ENCODE results near the gene ADPGK.
A peak's percentile ranks its signal among the peaks of the same experiment; 100 is the strongest.

- TF ChIP-seq CTCF (IDR thresholded peaks at IDR 0.05): peak; percentile 63
- no peak for TF ChIP-seq ZFX (IDR thresholded peaks at IDR 0.05; ENCODE audit: borderline replicate concordance)
These were observed at the start of gene ADPGK for GRCh38 chr15:72783640-72784455.
